HT-29 (cell line): ENCODE data around the gene ESR1. TPM values are rescaled to one million over a fixed set of nuclear protein-coding genes. Genes with fewer than 3 reads are reported as not detected.
A peak's percentile ranks its signal among the peaks of the same experiment; 100 is the strongest.

ENCODE experiments used
- DNase-seq: peaks from one replicate; pipeline ENCODE4 v3.0.0-alpha.2; 2015; ENCODE audit warnings: low spot score
- total RNA-seq: library from RNA; depleted of rRNA; stranded (reverse); fragments of >200 nt; shearing (Covaris generic); gene quantifications from 2 replicates; pipeline ENCODE4 v1.2.3, GENCODE V29; 2014; rRNA removed

Gene ESR1
- not detected in 2 replicates for total RNA-seq

DNA sequence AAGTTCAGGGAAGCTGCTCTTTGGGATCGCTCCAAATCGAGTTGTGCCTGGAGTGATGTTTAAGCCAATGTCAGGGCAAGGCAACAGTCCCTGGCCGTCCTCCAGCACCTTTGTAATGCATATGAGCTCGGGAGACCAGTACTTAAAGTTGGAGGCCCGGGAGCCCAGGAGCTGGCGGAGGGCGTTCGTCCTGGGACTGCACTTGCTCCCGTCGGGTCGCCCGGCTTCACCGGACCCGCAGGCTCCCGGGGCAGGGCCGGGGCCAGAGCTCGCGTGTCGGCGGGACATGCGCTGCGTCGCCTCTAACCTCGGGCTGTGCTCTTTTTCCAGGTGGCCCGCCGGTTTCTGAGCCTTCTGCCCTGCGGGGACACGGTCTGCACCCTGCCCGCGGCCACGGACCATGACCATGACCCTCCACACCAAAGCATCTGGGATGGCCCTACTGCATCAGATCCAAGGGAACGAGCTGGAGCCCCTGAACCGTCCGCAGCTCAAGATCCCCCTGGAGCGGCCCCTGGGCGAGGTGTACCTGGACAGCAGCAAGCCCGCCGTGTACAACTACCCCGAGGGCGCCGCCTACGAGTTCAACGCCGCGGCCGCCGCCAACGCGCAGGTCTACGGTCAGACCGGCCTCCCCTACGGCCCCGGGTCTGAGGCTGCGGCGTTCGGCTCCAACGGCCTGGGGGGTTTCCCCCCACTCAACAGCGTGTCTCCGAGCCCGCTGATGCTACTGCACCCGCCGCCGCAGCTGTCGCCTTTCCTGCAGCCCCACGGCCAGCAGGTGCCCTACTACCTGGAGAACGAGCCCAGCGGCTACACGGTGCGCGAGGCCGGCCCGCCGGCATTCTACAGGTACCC, at the start of gene ESR1:
TSS of gene ESR1 (plus strand) at position 170 of the 858 bp plus-strand sequence. CDS start at position 401, 231 bp downstream.
- DNase-seq: no peak

DNA sequence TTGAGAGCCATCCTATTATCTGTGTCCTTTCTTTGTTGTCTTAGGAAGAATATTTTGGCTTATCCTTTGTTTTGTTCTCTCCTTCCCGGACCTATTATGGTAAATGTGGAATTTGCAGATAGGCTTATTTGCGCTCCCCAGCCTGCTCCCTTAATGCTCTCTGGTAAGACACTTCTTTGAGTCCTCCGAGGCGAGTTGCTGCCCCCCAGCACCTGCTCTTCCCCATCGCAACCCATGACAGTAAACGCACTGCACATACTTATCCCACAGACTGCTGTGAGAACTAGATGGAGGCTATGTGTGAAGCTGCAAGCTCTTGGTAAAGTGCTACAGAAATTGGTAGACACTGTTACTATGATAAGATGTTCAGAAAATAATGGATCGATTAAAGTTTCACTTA, 47.0 kb upstream of the ESR1 start:
- no peak for DNase-seq

DNA sequence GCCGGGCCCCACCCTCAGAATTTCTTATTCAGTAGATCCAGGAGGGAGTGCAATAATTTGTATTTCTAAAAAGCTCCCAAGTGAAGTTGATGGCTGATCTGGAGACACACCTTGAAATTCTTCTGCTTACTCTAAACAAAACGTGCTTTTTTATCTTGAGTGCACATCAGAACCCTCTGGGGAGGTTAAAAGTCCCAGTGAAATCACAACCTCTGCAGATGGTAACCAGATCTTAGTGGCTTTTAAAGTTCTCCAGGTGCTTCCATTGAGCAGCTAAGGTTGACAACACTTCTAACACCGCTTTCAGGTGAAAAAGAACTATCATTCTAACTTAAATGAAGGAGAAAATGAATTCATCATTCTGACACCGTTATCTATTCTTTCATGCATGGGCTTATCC, 45.6 kb upstream of the ESR1 start:
- no peak for DNase-seq

DNA sequence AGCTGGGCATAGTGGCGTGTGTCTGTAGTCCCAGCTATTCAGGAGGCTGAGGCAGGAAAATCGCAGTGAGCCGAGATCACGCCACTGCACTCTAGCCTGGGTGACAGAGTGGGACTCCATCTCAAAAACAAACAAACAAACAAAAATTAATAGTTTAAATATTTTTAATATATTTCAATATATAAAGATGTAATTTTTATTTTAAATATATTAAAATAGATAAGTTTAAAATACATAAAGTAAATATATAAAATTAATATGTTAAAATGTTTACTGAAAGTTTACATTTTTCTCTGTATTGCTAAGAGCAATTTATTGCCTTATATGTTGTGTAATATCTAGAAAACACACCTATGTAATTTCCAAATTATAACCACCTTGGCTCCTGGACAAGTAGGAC, 44.7 kb upstream of the ESR1 start:
- DNase-seq: no peak

DNA sequence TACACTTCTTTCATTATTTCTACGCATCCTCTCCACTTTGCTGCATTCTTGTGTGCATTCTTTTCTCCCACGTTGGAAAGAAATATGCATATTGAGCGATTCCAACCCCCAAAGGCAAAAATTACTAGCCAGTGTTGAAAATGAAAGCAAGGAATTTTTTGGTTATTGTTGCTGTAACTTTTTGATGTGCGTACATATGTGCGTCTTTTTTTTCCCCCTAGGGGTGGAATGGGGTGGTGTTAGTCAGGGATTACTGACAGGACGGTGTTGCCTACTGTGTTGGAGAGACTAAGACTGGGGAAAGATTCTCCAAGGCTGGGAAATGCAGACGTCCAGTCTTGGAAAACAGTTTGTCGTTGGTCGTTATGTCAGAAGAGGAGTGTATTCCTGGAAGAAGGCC, 44.2 kb upstream of the ESR1 start:
- DNase-seq: peak; percentile 17

DNA sequence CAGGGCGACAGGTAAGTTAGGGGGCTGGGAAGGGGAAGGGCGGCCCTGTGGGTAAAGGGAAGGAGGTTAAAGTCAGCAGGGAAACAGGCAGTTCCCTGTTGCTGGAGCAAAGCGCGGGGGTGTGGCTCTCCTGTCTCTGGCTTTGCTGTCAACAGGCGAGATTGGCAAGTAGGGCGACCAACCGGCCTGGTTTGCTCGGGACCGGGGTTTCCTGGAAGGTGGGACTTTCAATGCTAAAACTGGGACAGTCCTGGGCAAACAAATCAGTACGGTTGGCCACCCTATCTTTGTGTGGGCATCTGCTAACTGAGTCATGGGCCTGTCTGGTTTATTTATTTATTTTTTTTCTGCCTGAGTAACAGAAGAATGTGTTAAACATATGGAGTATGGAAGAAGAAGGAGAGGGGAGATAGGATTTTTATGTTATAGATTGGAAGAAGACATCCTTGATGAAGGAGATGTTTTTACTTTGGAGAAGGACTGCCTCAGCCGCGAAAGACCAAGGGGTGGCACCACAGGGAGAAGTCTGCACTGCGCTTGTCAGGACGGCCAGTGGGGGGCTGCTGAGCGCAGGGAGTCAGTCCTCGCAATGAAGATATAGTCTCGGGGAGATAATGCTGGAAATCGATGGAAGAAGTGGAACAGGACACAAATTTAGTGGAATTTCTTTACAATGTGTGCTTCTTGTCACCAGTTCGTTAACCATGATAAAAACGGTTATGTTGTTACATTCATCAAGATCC, 43.4 kb upstream of the ESR1 start:
- DNase-seq: peak; percentile 17

DNA sequence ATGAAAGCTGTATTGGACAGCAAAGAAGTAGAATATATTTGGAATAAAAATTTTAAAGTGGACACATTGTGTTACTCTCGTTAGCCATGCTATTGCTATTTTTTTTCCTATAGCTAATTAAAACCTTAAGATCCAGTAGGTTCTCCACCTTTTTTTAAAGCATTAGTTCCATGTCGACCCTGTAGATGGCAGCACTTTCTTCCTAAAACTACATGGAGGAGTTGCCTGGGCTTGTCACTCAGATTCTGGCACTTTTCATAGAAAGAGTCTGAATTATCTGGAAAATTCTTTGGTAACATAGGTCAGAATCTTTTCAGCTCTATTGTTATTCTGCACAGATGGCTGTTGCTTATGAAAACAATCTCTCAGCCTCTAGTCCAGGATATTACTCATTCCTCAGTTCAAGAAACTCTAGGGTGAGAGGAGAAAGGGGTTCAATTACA, 42.0 kb upstream of the ESR1 start:
- peak; percentile 74 for DNase-seq

DNA sequence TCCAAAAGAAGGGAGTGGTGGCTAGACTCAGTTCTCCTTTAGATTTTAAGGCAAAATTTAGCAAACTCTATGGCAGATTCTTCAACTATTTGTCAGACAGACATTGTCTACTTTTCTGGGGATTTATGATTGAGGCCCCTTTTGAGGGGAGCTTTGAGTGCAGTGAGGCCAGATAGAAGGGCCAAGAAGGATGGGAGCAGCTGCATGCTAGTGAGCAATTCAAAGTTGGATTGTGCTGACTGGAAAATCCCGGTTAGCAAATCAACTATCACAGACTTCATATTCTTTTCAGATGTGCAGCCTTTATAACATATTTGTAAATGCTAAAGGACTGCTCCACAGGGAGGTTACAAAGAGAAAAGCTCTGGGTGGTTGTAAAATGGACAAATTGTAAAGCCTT, 35.0 kb upstream of the ESR1 start:
- DNase-seq: no peak

DNA sequence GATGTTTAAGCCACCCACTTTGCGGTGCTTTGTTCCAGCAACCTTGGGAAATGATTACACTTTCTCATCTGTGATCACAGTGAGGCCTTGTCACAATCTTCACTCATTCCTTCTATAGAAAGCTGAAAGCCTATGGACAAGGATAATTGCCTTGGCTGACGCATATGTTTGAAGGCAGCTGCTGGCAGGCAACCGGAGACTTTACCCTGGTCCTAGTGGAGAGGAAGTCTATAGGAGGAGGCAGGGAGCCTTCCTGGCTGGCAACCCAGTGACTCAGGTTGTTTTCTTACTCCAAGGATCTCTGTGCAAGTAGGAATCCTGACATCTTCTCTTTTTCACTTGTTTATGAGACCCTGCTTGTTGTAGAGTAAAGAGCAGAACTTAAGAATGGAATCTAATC, 34.1 kb upstream of the ESR1 start:
- no peak for DNase-seq

DNA sequence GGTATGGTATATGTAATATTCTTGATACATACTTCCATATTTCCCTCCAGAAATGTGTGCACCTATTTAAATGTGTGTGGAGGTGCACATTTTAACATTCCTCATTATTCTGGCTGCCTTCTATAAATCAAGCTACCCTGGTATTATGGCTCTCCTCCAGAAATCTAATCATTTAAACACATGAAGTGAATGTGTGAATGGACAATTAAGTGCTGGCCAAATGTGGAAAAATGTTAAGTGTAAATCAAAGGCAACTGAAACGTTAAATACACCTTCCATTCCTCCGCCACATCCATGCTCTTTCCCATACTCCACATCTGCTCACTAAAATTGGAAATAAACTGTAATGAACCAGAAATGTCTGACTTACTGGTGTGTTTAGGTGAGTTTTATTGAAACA, 24.9 kb upstream of the ESR1 start:
- no peak for DNase-seq

DNA sequence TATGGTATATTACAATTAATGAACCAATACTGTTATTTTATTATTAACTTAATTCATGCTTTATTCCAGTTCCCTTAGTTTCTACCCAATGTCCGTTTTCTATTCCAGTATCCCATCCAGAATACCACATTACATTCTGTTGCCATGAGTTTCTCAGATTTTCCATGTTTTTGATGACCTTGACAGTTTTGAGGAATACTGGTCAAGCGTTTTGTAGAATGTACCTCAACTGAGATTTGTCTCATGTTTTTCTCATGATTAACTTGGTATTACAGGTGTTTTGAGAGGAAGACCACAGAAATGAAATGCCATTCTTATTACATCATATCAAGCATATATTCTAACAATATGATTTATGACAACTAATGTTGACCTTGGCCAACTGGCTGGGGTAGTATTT, 23.8 kb upstream of the ESR1 start:
- DNase-seq: no peak

DNA sequence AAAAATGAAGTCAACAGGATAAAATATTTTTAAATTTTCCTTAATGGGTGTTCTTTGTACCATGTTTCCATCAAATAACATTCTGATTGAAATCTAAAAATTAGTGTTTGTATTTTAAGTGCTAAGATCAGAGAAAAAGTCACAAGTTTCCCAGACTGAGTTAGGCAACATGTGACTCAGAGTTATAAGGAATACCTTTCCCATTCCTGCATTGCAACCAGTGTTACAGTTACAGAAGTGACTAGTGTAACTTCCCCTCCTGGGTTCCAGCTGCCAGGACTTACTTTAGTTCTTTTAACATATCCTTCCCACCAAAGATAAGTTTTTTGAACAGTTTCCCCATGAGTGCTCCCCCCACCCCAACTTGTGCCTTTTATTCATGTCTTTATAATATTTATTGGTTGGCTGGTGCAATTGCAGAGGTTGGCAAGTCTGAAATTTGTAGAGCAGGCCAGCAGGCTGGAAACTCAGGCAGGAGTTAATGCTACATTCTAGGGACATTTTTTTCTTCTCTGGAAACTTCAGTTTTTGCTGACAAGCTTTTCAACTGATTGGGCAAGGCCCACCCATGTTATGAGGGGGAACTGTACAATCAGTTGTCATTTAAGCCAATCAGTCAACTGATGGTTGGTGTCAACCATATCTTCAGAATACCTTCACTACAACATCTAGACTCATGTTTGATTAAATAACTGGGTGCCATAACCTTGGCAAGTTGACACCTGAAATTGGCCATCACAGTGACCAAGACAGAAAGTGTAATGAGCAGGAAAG, 22.9 kb upstream of the ESR1 start:
- DNase-seq: no peak

DNA sequence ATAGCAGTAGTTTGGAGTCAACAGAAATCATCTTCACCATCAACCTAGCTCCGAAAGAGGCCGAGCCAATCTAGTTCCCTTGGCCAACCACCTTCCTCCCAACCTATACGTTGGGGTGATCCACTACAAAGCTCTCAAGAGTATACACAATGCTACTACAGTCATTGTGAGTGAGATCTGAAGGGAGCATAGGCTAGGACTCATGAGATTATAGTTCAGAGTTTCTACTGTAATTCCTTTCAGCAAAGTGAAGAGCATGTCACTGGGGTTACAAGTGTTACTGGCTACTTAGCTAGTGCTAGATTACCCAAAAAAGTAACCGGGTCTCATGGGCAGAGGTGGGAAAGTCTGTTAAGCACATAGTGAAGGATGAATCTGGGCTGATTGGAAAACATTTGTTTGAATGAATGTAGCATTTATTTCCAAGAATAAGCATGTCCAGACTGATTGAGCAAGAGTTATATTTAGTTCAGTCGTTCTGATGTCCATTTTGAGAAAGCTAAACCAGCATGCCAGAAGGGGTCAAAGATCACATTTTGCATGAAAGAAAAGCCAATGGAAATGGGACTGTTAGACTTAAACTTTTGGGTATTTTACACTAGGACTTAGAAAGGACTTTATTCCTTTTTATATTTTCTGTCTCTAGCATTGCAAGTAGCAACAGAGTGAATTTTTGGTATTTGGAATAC, 10.5 kb upstream of the ESR1 start:
- DNase-seq: no peak

DNA sequence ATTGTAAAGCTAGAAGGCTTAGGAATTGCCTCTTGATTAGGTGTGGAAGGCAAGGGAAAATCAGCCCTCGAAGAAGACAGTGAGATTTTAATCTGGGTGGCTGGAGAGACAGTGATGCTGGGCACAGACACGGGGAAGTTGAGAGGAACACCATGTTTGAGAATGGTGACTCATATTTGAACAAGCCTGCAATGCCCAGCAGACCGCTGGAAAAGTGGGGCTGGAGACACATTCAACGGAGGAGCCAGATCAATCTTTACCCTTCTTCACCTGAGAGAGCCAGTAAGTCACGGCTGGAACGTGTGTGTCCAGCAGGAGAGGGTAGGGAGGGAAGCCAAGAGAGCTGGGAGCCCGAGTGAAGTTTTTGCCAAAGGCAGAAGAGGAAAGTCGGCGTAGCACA, 3.7 kb upstream of the ESR1 start:
- no peak for DNase-seq

DNA sequence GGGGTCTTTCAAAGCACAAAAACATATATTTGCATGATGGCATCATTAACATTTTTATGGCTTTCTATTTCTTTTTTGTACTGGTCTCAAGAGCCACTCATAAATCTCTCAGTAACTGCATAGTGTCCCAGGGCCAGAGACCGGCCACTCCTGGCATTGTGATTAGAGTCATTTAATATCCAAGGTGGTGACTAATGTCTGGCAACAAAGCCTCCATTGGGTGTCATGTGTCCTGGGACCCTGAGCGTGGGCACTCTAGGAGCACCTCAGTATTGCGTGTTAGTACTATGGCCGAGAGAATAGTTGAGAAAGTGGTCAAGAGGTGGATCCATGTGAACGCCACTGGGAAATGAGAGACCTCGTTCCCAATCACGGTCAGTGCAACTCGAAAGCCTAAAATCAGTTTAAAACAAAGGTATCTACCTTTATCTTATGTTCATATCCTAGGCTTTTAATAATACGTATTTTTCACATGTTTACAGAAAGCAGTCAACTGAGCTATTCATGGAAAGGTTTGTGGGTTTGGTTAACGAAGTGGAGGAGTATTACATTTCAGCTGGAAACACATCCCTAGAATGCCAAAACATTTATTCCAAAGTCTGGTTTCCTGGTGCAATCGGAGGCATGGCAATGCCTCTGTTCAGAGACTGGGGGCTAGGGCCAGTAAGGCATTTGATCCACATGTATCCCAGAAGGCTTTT, 2.7 kb upstream of the ESR1 start:
- no peak for DNase-seq

DNA sequence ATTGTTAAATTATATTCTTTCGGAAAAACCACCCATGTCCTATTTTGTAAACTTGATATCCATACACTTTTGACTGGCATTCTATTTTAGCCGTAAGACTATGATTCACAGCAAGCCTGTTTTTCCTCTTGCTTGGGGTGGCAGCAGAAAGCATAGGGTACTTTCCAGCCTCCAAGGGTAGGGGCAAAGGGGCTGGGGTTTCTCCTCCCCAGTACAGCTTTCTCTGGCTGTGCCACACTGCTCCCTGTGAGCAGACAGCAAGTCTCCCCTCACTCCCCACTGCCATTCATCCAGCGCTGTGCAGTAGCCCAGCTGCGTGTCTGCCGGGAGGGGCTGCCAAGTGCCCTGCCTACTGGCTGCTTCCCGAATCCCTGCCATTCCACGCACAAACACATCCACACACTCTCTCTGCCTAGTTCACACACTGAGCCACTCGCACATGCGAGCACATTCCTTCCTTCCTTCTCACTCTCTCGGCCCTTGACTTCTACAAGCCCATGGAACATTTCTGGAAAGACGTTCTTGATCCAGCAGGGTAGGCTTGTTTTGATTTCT, 2.1 kb upstream of the ESR1 start:
- no peak for DNase-seq

DNA sequence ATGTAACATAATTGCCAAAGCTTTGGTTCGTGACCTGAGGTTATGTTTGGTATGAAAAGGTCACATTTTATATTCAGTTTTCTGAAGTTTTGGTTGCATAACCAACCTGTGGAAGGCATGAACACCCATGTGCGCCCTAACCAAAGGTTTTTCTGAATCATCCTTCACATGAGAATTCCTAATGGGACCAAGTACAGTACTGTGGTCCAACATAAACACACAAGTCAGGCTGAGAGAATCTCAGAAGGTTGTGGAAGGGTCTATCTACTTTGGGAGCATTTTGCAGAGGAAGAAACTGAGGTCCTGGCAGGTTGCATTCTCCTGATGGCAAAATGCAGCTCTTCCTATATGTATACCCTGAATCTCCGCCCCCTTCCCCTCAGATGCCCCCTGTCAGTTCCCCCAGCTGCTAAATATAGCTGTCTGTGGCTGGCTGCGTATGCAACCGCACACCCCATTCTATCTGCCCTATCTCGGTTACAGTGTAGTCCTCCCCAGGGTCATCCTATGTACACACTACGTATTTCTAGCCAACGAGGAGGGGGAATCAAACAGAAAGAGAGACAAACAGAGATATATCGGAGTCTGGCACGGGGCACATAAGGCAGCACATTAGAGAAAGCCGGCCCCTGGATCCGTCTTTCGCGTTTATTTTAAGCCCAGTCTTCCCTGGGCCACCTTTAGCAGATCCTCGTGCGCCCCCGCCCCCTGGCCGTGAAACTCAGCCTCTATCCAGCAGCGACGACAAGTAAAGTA, 547 bp upstream of the ESR1 start:
- no peak for DNase-seq

DNA sequence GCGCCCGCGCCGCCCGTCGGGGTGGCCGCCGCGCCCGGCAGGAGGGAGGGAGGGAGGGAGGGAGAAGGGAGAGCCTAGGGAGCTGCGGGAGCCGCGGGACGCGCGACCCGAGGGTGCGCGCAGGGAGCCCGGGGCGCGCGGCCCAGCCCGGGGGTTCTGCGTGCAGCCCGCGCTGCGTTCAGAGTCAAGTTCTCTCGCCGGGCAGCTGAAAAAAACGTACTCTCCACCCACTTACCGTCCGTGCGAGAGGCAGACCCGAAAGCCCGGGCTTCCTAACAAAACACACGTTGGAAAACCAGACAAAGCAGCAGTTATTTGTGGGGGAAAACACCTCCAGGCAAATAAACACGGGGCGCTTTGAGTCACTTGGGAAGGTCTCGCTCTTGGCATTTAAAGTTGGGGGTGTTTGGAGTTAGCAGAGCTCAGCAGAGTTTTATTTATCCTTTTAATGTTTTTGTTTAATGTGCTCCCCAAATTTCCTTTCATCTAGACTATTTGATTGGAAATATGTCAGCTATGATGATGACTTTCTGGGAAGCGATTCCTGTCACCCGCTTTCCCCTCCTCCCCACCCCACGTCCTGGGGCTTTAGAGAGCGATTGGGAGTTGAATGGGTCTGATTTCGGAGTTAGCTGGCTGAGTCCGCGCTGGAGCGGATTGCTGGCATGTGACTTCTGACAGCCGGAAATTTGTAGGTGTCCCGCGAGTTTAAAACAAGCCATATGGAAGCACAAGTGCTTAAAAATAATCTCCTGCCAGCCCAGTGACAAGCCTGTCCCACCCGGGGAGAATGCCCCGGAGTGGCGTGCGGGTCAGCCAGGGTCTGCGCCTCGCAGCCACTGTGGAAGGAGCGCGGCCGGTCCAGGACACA, 1.1 kb downstream of the ESR1 start:
- no peak for DNase-seq

DNA sequence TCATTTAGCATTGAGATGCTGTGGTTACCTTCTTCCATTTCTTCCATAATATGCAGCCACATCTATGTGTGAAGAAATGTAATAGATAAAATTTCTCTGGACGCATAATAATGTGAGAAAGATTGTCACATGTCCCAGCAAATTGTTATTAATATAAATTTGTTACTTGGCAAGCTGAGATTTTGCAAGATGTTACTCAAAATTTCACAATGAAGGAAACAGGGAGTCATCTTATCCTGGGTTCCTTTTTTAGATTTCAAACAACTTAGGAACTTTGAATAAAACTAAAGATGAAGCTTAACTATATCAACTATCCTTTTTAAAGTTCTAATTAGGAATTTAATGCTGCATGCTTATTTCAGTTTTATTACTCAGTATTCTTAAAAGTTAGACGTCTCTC, 3.6 kb downstream of the ESR1 start:
- DNase-seq: no peak
